ENCODE measurements around the gene SAYSD1.

Gene SAYSD1

GRCh38 chr6:39078695-39079094, 36.3 kb downstream of the SAYSD1 start:
- Histone ChIP-seq H3K36me3 (ENCODE audit: control insufficient read depth, insufficient read depth, low read length) (no peaks in the 10 kb centered on the region), H3K9ac (ENCODE audit: low read depth, low read length) (no peak overlapping the region), H3K9me3 (ENCODE audit: control insufficient read depth, insufficient read depth, low read length) (no peaks in the 10 kb centered on the region), H3K4me3 (ENCODE audit: low read depth, low read length) (no peak overlapping the region), H3K4me1 (ENCODE audit: control insufficient read depth, insufficient read depth, low read length) (peaks cover 7% of the 10 kb centered on the region), H3K27me3 (ENCODE audit: control insufficient read depth, insufficient read depth, low read length) (no peaks in the 10 kb centered on the region), H3K27ac (ENCODE audit: low read depth, low read length) (no peak overlapping the region)

GRCh38 chr6:39077882-39078594, 36.9 kb downstream of the SAYSD1 start:
- H3K9ac ChIP-seq (ENCODE audit: low read depth, low read length): no peak overlapping the region
- H3K27me3 ChIP-seq (ENCODE audit: control insufficient read depth, insufficient read depth, low read length): no peaks in the 10 kb centered on the region
- no peaks in the 10 kb centered on the region for H3K9me3 ChIP-seq (ENCODE audit: control insufficient read depth, insufficient read depth, low read length)
- no peak overlapping the region for H3K4me3 ChIP-seq (ENCODE audit: low read depth, low read length)
- H3K27ac ChIP-seq (ENCODE audit: low read depth, low read length): no peak overlapping the region
- no peaks in the 10 kb centered on the region for H3K36me3 ChIP-seq (ENCODE audit: control insufficient read depth, insufficient read depth, low read length)
- peaks cover 7% of the 10 kb centered on the region for H3K4me1 ChIP-seq (ENCODE audit: control insufficient read depth, insufficient read depth, low read length)

GRCh38 chr6:39076623-39077535, 38.1 kb downstream of the SAYSD1 start:
- no peaks in the 10 kb centered on the region for H3K27me3 ChIP-seq (ENCODE audit: control insufficient read depth, insufficient read depth, low read length)
- no peak overlapping the region for H3K27ac ChIP-seq (ENCODE audit: low read depth, low read length)
- H3K4me3 ChIP-seq (ENCODE audit: low read depth, low read length): no peak overlapping the region
- H3K9me3 ChIP-seq (ENCODE audit: control insufficient read depth, insufficient read depth, low read length): no peaks in the 10 kb centered on the region
- H3K9ac ChIP-seq (ENCODE audit: low read depth, low read length): no peak overlapping the region
- no peaks in the 10 kb centered on the region for H3K36me3 ChIP-seq (ENCODE audit: control insufficient read depth, insufficient read depth, low read length)
- H3K4me1 ChIP-seq (ENCODE audit: control insufficient read depth, insufficient read depth, low read length): peaks cover 10% of the 10 kb centered on the region

GRCh38 chr6:39075807-39076622, 39.0 kb downstream of the SAYSD1 start:
- Histone ChIP-seq H3K4me3 (ENCODE audit: low read depth, low read length) (no peak overlapping the region), H3K36me3 (ENCODE audit: control insufficient read depth, insufficient read depth, low read length) (no peaks in the 10 kb centered on the region), H3K9ac (ENCODE audit: low read depth, low read length) (no peak overlapping the region), H3K4me1 (ENCODE audit: control insufficient read depth, insufficient read depth, low read length) (peaks cover 10% of the 10 kb centered on the region), H3K27ac (ENCODE audit: low read depth, low read length) (no peak overlapping the region), H3K27me3 (ENCODE audit: control insufficient read depth, insufficient read depth, low read length) (no peaks in the 10 kb centered on the region), H3K9me3 (ENCODE audit: control insufficient read depth, insufficient read depth, low read length) (no peaks in the 10 kb centered on the region)

- Histone ChIP-seq H3K4me1 (ENCODE audit: control insufficient read depth, insufficient read depth, low read length) (peaks cover 10% of the 10 kb centered on the region), H3K36me3 (ENCODE audit: control insufficient read depth, insufficient read depth, low read length) (no peaks in the 10 kb centered on the region), H3K9ac (ENCODE audit: low read depth, low read length) (no peak overlapping the region), H3K9me3 (ENCODE audit: control insufficient read depth, insufficient read depth, low read length) (no peaks in the 10 kb centered on the region), H3K27ac (ENCODE audit: low read depth, low read length) (no peak overlapping the region), H3K27me3 (ENCODE audit: control insufficient read depth, insufficient read depth, low read length) (no peaks in the 10 kb centered on the region), H3K4me3 (ENCODE audit: low read depth, low read length) (no peak overlapping the region)
Measured at GRCh38 chr6:39075010-39075686, 39.8 kb downstream of the SAYSD1 start.

GRCh38 chr6:39074486-39074885, 40.5 kb downstream of the SAYSD1 start:
- no peak overlapping the region for H3K27ac ChIP-seq (ENCODE audit: low read depth, low read length)
- H3K27me3 ChIP-seq (ENCODE audit: control insufficient read depth, insufficient read depth, low read length): no peaks in the 10 kb centered on the region
- no peak overlapping the region for H3K4me3 ChIP-seq (ENCODE audit: low read depth, low read length)
- H3K9ac ChIP-seq (ENCODE audit: low read depth, low read length): no peak overlapping the region
- peaks cover 10% of the 10 kb centered on the region for H3K4me1 ChIP-seq (ENCODE audit: control insufficient read depth, insufficient read depth, low read length)
- no peaks in the 10 kb centered on the region for H3K36me3 ChIP-seq (ENCODE audit: control insufficient read depth, insufficient read depth, low read length)
- H3K9me3 ChIP-seq (ENCODE audit: control insufficient read depth, insufficient read depth, low read length): no peaks in the 10 kb centered on the region

GRCh38 chr6:39073471-39074355, 41.3 kb downstream of the SAYSD1 start:
- peaks cover 10% of the 10 kb centered on the region for H3K4me1 ChIP-seq (ENCODE audit: control insufficient read depth, insufficient read depth, low read length)

GRCh38 chr6:39072830-39073229, 42.2 kb downstream of the SAYSD1 start:
- Histone ChIP-seq H3K27ac (ENCODE audit: low read depth, low read length) (no peak overlapping the region), H3K9me3 (ENCODE audit: control insufficient read depth, insufficient read depth, low read length) (no peaks in the 10 kb centered on the region), H3K36me3 (ENCODE audit: control insufficient read depth, insufficient read depth, low read length) (no peaks in the 10 kb centered on the region), H3K4me1 (ENCODE audit: control insufficient read depth, insufficient read depth, low read length) (peaks cover 10% of the 10 kb centered on the region), H3K9ac (ENCODE audit: low read depth, low read length) (no peak overlapping the region), H3K4me3 (ENCODE audit: low read depth, low read length) (no peak overlapping the region), H3K27me3 (ENCODE audit: control insufficient read depth, insufficient read depth, low read length) (no peaks in the 10 kb centered on the region)

More at GRCh38 chr6:39073471-39074355, 41.3 kb downstream of the SAYSD1 start:
- H3K27me3 ChIP-seq (ENCODE audit: control insufficient read depth, insufficient read depth, low read length): no peaks in the 10 kb centered on the region
- no peaks in the 10 kb centered on the region for H3K9me3 ChIP-seq (ENCODE audit: control insufficient read depth, insufficient read depth, low read length)
- no peak overlapping the region for H3K4me3 ChIP-seq (ENCODE audit: low read depth, low read length)
- no peak overlapping the region for H3K27ac ChIP-seq (ENCODE audit: low read depth, low read length)
- H3K9ac ChIP-seq (ENCODE audit: low read depth, low read length): no peak overlapping the region
- no peaks in the 10 kb centered on the region for H3K36me3 ChIP-seq (ENCODE audit: control insufficient read depth, insufficient read depth, low read length)

GRCh38 chr6:39068391-39068790, 46.6 kb downstream of the SAYSD1 start:
- no peak overlapping the region for H3K9ac ChIP-seq (ENCODE audit: low read depth, low read length)
- no peaks in the 10 kb centered on the region for H3K36me3 ChIP-seq (ENCODE audit: control insufficient read depth, insufficient read depth, low read length)
- no peak overlapping the region for H3K27ac ChIP-seq (ENCODE audit: low read depth, low read length)
- no peaks in the 10 kb centered on the region for H3K27me3 ChIP-seq (ENCODE audit: control insufficient read depth, insufficient read depth, low read length)
- no peak overlapping the region for H3K4me3 ChIP-seq (ENCODE audit: low read depth, low read length)
- H3K4me1 ChIP-seq (ENCODE audit: control insufficient read depth, insufficient read depth, low read length): peaks cover 10% of the 10 kb centered on the region
- H3K9me3 ChIP-seq (ENCODE audit: control insufficient read depth, insufficient read depth, low read length): no peaks in the 10 kb centered on the region

- no peak overlapping the region for H3K27ac ChIP-seq (ENCODE audit: low read depth, low read length)
- no peaks in the 10 kb centered on the region for H3K27me3 ChIP-seq (ENCODE audit: control insufficient read depth, insufficient read depth, low read length)
- no peak overlapping the region for H3K4me3 ChIP-seq (ENCODE audit: low read depth, low read length)
- no peaks in the 10 kb centered on the region for H3K36me3 ChIP-seq (ENCODE audit: control insufficient read depth, insufficient read depth, low read length)
- H3K4me1 ChIP-seq (ENCODE audit: control insufficient read depth, insufficient read depth, low read length): no peaks in the 10 kb centered on the region
- no peaks in the 10 kb centered on the region for H3K9me3 ChIP-seq (ENCODE audit: control insufficient read depth, insufficient read depth, low read length)
- no peak overlapping the region for H3K9ac ChIP-seq (ENCODE audit: low read depth, low read length)
Measured at GRCh38 chr6:39065561-39065960, 49.4 kb downstream of the SAYSD1 start.
